Activated CD8-positive, alpha-beta T cell treated with anti-CD3 and anti-CD28 coated beads for 36 hours (primary cell): ENCODE data around the gene ZNF789. TPM values are rescaled to one million over a fixed set of nuclear protein-coding genes. Genes with fewer than 3 reads are reported as not detected.

Experiments used
- ATAC-seq: fragments of 200-7000 bp; cut with Tn5 transposase; one replicate; pipeline ENCODE4 v1.10.0; 2021; ENCODE audit warnings: mild to moderate bottlenecking, moderate library complexity
- CTCF ChIA-PET: fragments of 350-600 bp; sonication (Branson Sonifier 250); formaldehyde crosslinking; loops from one replicate; lab custom pipeline; 2021; ENCODE audit warnings: antibody characterized with exemption; lab: Charles Lee
- POLR2A ChIA-PET: fragments of 350-600 bp; sonication (Branson Sonifier 250); formaldehyde crosslinking; loops from one replicate; lab custom pipeline; 2021; ENCODE audit warnings: antibody characterized with exemption; lab: Charles Lee
- DNase-seq: peaks from one replicate; pipeline ENCODE4 v3.0.0-alpha.2; 2020
- H3K27ac Mint-ChIP-seq: one replicate; pipeline ENCODE4 v1.8.0; 2021; ENCODE audit warnings: mild to moderate bottlenecking, mixed read lengths
- H3K27me3 Mint-ChIP-seq: one replicate; pipeline ENCODE4 v1.8.0; 2021; ENCODE audit warnings: mixed read lengths
- H3K36me3 Mint-ChIP-seq: one replicate; pipeline ENCODE4 v1.8.0; 2021; ENCODE audit warnings: low read depth, mixed read lengths
- H3K4me1 Mint-ChIP-seq: one replicate; pipeline ENCODE4 v1.8.0; 2021; ENCODE audit warnings: low read depth, mixed read lengths
- H3K4me3 Mint-ChIP-seq: one replicate; pipeline ENCODE4 v1.8.0; 2021; ENCODE audit warnings: mild to moderate bottlenecking, moderate library complexity, mixed read lengths
- H3K9me3 Mint-ChIP-seq: one replicate; pipeline ENCODE4 v1.8.0; 2021; ENCODE audit warnings: mixed read lengths
- CTCF ChIP-seq: fragments of 200-600 bp; IDR thresholded peaks from one replicate; pipeline ENCODE4 v1.8.0; 2022; ENCODE audit warnings: antibody characterized with exemption, mild to moderate bottlenecking
- intact Hi-C: fragments of 100-400 bp; cut with micrococcal nuclease; formaldehyde crosslinking; loops from one replicate; pipeline ENCODE4 v1.10.0; 2022
- total RNA-seq, 2 experiments: library from RNA; stranded (reverse); gene quantifications; one replicate each; pipeline ENCODE4 v1.2.3, GENCODE V29; 2021

The ZNF789 gene
- total RNA-seq, 2 experiments from 2014 or later, result 18.8 to 19.1 TPM

- H3K4me3 Mint-ChIP-seq, result no peak overlapping the region
- ChIA-PET POLR2A (no interaction called here), CTCF (no interaction called here)
- TF ChIP-seq CTCF, result no peak
- intact Hi-C loops, result no loop called here
- H3K36me3 Mint-ChIP-seq, result peaks cover 25% of the 10 kb centered on the region
- H3K9me3 Mint-ChIP-seq, result no peaks in the 10 kb centered on the region
- DNase-seq, result no peak
- no peak for ATAC-seq
- H3K4me1 Mint-ChIP-seq, result peaks cover 28% of the 10 kb centered on the region
- no peaks in the 10 kb centered on the region for H3K27me3 Mint-ChIP-seq
- no peak overlapping the region for H3K27ac Mint-ChIP-seq
These were observed 4.3 kb upstream of the ZNF789 start for GRCh38 chr7:99468336-99468918.

GRCh38 chr7:99469381-99470065, 3.2 kb upstream of the ZNF789 start:
- Mint-ChIP-seq H3K9me3 (no peaks in the 10 kb centered on the region), H3K4me3 (no peak overlapping the region), H3K4me1 (peaks cover 27% of the 10 kb centered on the region), H3K36me3 (peaks cover 21% of the 10 kb centered on the region), H3K27me3 (no peaks in the 10 kb centered on the region), H3K27ac (no peak overlapping the region)
- intact Hi-C loops, result no loop called here
- CTCF ChIA-PET, result no interaction called here
- DNase-seq (no peak), ATAC-seq (no peak)
- TF ChIP-seq CTCF, result no peak
- POLR2A ChIA-PET, result no interaction called here

- H3K27ac Mint-ChIP-seq, result peak overlapping the region; percentile 97
- H3K4me1 Mint-ChIP-seq, result peaks cover 38% of the 10 kb centered on the region
- H3K4me3 Mint-ChIP-seq, result peak overlapping the region; percentile 95
- H3K9me3 Mint-ChIP-seq, result no peaks in the 10 kb centered on the region
- no peaks in the 10 kb centered on the region for H3K27me3 Mint-ChIP-seq
- peaks cover 24% of the 10 kb centered on the region for H3K36me3 Mint-ChIP-seq
- ATAC-seq (no peak), DNase-seq (no peak)
- CTCF ChIA-PET, result interaction anchor here (0.8 kb wide), 1 partner anchor 51 kb away, joined by 3 read pairs; no protein-coding TSS in a partner anchor
- POLR2A ChIA-PET, result interaction anchor here (1.0 to 2.8 kb wide), 5 partner anchors 24 to 80 kb away, joined by 3 to 19 read pairs (median 3); partner anchors contain the start of genes ZKSCAN5 and ZNF394
- TF ChIP-seq CTCF, result no peak
- intact Hi-C loops, result loop anchor here (2.0 kb wide), 1 partner anchor 28 kb away; the partner anchor contains the start of gene ZNF394
These were observed 566 bp downstream of the ZNF789 start for GRCh38 chr7:99473315-99473596.

GRCh38 chr7:99476107-99476506, 3.4 kb downstream of the ZNF789 start:
- Mint-ChIP-seq H3K4me1 (peaks cover 43% of the 10 kb centered on the region), H3K9me3 (no peaks in the 10 kb centered on the region), H3K4me3 (no peak overlapping the region), H3K36me3 (peaks cover 35% of the 10 kb centered on the region), H3K27me3 (no peaks in the 10 kb centered on the region), H3K27ac (no peak overlapping the region)
- no peak for TF ChIP-seq CTCF
- DNase-seq, result no peak
- ChIA-PET CTCF (interaction anchor here (0.7 kb wide), 1 partner anchor 147 kb away, joined by 3 read pairs; no protein-coding TSS in a partner anchor), POLR2A (interaction anchor here (1.1 to 1.6 kb wide), 2 partner anchors 17 to 24 kb away, joined by 4 read pairs; partner anchors contain the start of gene ZNF394)
- ATAC-seq, result no peak
- intact Hi-C loops, result no loop called here
